Lower leg skin (tissue), 4 donors: ENCODE data around the gene NRG4. TPM values are rescaled to one million over a fixed set of nuclear protein-coding genes. Genes with fewer than 3 reads are reported as not detected.
"Not testable (repeated sequence)": the region's sequence is repeated elsewhere in the genome, so short reads cannot be mapped to it uniquely, and the experiment has no call there.

Experiments used
- DNase-seq, 2 donors: peaks; one replicate each; pipeline ENCODE4 v3.0.0-alpha.2; 2019; ENCODE audit warnings: low spot score in 2 of 2
- H3K4me3 ChIP-seq: fragments of 200-600 bp; sonication (generic); 2 replicates; pipeline ENCODE4 v1.5.1; 2017; ENCODE audit warnings: mild to moderate bottlenecking, low read depth; ENCODE audit not compliant: poor library complexity, severe bottlenecking
- POLR2A ChIP-seq, 2 donors: fragments of 450-650 bp; IDR thresholded peaks; one replicate each; pipeline ENCODE4 v1.6.1; 2016 to 2017; ENCODE audit warnings: antibody characterized with exemption in 2 of 2, mild to moderate bottlenecking in 1 of 2, moderate library complexity in 1 of 2
- WGBS, 2 donors: methylation state at CpG; one replicate each; pipeline ENCODE4 v1.1.5; 2018; 5-methylcytosine and 5-hydroxymethylcytosine counted together
- intact Hi-C: fragments of 100-400 bp; cut with DNase I; formaldehyde crosslinking; loops from one replicate; pipeline ENCODE4 v1.15.0; 2023; ENCODE audit warnings: low total_unique reads
- total RNA-seq, 4 donors: library from RNA; depleted of rRNA; stranded (reverse); fragments of >200 nt; gene quantifications; one replicate each; pipeline ENCODE4 v1.1.0, GENCODE V29; 2016
- TF ChIP-seq, protein P1 (sequence below), 3 donors: fragments of 450-650 bp; IDR thresholded peaks; one replicate each; pipeline ENCODE4 v1.5.1; 2016; ENCODE audit warnings: antibody characterized with exemption in 3 of 3, mild to moderate bottlenecking in 3 of 3, moderate library complexity in 2 of 3

Gene NRG4
- total RNA-seq, 4 donors from 2014 or later = 0.25 to 4.6 (median 1.8) TPM

DNA sequence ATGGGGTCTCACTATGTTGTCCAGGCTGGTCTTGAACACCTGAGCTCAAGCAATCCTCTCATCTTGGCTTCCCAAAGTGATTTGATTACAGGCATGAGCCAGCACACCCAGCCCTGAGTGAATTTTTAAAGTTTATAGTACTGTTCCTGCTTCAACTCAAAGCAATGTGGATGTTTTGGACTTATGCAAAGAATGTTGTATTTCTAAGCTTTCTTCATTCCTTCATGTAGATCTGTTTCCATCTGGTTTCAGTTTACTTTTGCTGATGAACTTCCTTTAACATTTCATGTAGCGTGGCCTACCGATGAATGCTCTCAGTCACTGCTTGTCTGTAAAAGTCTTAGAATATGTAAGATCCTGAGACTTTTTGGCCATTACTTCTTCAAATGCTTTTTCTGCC is 23.2 kb downstream of the NRG4 start:
- no peak for DNase-seq
- no peak overlapping the region for H3K4me3 ChIP-seq
- intact Hi-C loops = no loop called here
- 54 to 59% methylated on average over 2 of the region's 2 CpGs for WGBS, 2 donors
- TF ChIP-seq, protein P1, sequence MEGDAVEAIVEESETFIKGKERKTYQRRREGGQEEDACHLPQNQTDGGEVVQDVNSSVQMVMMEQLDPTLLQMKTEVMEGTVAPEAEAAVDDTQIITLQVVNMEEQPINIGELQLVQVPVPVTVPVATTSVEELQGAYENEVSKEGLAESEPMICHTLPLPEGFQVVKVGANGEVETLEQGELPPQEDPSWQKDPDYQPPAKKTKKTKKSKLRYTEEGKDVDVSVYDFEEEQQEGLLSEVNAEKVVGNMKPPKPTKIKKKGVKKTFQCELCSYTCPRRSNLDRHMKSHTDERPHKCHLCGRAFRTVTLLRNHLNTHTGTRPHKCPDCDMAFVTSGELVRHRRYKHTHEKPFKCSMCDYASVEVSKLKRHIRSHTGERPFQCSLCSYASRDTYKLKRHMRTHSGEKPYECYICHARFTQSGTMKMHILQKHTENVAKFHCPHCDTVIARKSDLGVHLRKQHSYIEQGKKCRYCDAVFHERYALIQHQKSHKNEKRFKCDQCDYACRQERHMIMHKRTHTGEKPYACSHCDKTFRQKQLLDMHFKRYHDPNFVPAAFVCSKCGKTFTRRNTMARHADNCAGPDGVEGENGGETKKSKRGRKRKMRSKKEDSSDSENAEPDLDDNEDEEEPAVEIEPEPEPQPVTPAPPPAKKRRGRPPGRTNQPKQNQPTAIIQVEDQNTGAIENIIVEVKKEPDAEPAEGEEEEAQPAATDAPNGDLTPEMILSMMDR (IDR thresholded peaks at IDR 0.05) = no peak
- no peak for TF ChIP-seq POLR2A (IDR thresholded peaks at IDR 0.05)

DNA sequence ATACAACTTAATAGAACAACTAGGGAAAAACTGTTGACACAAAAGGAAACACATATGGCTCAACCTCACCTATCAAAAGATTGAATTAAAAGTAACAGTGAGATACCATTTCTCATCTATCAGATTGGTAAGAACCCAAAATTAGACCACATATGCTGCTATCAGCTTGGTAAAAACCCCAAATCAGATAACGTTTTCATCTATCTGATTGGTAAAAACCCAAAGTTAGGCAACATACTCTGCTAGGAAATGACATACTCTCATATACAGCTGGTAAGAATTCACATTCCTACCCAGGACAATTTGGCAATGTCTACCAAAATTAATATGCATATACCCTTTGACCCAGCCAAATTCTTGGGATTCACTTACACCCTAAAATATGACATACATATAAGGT is 26.3 kb downstream of the NRG4 start:
- no peak overlapping the region for H3K4me3 ChIP-seq
- no peak for TF ChIP-seq POLR2A (IDR thresholded peaks at IDR 0.05)
- TF ChIP-seq, protein P1 (IDR thresholded peaks at IDR 0.05) = no peak
- intact Hi-C loops = no loop called here
- WGBS, 2 donors = 35 to 63% methylated on average over 1 of the region's 1 CpG
- no peak for DNase-seq

DNA sequence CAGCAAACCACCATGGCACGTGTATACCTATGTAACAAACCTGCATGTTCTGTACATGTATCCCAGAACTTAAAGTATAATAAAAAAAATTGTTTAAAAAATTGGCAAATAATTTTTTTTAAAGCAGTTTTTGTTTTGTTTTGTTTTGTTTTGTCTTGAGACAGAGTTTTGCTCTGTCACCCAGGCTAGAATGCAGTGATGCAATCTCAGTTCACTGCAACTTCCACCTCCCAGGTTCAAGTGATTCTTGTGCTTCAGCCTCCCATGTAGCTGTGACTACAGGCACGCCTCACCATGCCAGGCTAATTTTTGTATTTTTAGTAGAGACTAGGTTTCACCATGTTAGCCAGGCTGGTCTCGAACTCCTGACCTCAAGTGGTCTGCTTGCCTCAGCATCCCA is 27.5 kb downstream of the NRG4 start:
- DNase-seq, intact Hi-C loops, H3K4me3 ChIP-seq: not testable (repeated sequence)
- 94 to 95% methylated on average over 3 of the region's 3 CpGs for WGBS, 2 donors

DNA sequence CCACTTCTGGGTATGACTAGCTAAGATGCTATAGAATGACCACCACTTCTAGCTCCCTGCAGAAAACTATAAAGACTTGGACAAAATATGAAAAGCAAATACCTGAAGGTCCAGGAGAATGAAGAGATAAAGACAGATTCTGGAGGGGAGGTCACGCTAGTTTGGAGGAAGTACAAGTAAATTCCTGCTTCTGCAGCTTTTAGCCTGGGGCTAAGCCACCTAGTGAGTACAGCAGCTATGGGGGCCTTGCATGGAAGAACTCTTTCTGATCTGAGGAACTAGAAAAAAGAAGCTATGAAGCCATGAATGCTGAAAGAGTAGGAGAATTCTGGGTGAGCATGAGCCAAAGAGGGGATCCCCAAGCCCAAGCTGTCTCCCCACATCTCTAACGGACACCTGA is 29.8 kb downstream of the NRG4 start:
- DNase-seq = no peak
- no peak for TF ChIP-seq POLR2A (IDR thresholded peaks at IDR 0.05)
- TF ChIP-seq, protein P1 (IDR thresholded peaks at IDR 0.05) = no peak
- intact Hi-C loops = no loop called here
- H3K4me3 ChIP-seq = no peak overlapping the region
- 83 to 86% methylated on average over 2 of the region's 2 CpGs for WGBS, 2 donors

DNA sequence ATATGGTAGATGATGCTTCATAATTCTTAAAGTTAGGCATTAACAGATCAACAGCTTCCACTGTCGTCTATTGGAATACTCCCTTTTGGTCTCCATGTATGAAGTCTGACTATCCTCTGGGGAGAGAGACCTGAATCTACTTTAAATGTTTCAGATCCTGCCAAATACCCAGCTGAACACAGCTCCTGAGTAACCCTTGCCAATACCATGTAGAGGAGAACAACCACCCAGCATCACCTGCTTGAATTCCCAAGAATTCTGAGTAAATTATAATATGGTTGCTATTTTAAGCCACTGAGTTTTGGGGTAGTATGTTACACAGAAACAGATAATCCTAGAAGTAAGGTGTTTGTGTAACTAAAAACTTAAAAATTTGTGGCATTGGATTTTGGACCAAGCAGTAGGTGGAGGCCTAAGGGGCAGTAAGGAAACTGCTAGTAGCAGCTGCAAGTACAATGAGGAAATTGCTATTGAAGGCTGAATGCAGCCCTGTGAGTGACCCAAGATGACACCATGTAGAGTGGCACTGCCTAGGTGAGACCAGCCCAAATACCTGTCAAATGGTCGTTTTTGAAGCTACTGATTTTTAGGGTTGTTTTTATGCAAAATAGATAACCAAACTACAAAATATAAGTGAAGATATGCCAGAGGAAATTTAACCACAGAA is 30.9 kb downstream of the NRG4 start:
- DNase-seq = no peak
- 56 to 70% methylated on average over 2 of the region's 2 CpGs for WGBS, 2 donors
- intact Hi-C loops = no loop called here
- no peak overlapping the region for H3K4me3 ChIP-seq
- TF ChIP-seq, protein P1 (IDR thresholded peaks at IDR 0.05) = no peak
- TF ChIP-seq POLR2A (IDR thresholded peaks at IDR 0.05) = no peak

DNA sequence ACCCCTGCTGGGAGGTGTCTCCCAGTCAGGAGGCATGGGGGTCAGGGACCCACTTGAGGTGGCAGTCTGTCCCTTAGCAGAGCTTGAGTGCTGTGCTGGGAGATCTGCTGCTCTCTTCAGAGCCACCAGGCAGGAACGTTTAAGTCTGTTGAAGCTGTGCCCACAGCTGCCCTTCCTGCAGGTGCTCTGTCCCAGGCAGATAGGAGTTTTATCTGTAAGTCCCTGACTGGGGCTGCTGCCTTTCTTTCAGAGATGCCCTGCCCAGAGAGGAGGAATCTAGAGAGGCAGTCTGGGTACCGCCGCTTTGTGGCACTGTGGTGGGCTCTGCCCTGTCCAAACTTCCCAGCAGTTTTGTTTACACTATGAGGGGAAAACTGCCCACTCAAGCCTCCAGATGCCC is 35.5 kb downstream of the NRG4 start:
- intact Hi-C loops, DNase-seq, H3K4me3 ChIP-seq: not testable (repeated sequence)
- WGBS, 2 donors = 81 to 92% methylated on average over 3 of the region's 3 CpGs

DNA sequence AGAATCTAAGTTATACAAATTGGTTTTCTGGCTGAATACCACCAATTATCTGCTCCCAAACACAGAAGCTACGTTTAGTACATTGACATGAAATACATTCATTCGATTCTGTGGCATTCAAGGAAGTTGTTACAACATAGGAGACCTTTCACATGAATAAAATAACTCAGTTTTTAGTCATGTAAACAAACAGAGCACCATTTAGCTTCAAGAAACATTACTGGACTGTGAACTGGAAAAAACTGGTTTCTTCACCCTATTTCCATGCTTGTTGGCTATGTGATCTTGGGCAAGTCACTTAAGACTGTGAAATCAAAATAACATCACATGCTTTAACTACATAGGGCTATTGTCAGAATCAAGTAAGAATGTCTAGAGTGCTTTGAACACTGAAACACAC is 46.2 kb downstream of the NRG4 start:
- no peak overlapping the region for H3K4me3 ChIP-seq
- DNase-seq = no peak
- WGBS, 2 donors = 64 to 66% methylated on average over 2 of the region's 2 CpGs
- intact Hi-C loops = no loop called here
- TF ChIP-seq, protein P1 (IDR thresholded peaks at IDR 0.05) = no peak
- TF ChIP-seq POLR2A (IDR thresholded peaks at IDR 0.05) = no peak
